Heart left ventricle (tissue), 13 donors: ENCODE measurements around the gene UBA5.

ENCODE experiments used
- CTCF ChIP-seq, 12 donors: fragments of 200-600 bp; sonication (generic) in 4 of 12; IDR thresholded peaks; one replicate each; pipeline versions ENCODE4 v1.5.0 to v1.8.0; 2018 to 2022; ENCODE audit warnings: antibody characterized with exemption in 12 of 12, mild to moderate bottlenecking in 5 of 12
- POLR2A ChIP-seq, 2 donors: fragments of 450-650 bp; IDR thresholded peaks; one replicate each; pipeline ENCODE4 v1.6.1; 2017; ENCODE audit warnings: antibody characterized with exemption in 2 of 2, mild to moderate bottlenecking in 2 of 2, moderate library complexity in 2 of 2
- donor health status: ischemic (EF 13 %, LVEDD 7.1; RV severe dilation, severe dysfunction).
- donor health status: DM: no; HTN: yes; CAD: no.
- donor health status: DM: no; HTN: no; CAD: no.
- donor health status: ischemic (EF 25% LVEDD 6.9; RV normal size, moderate dysfunction).
- donor health status: ischemic (EF 25% LVEDD 5.7; RV mildly dilated, moderate dysfunction).
- donor health status: ischemic (EF 35%, LVEDD 5.7; RV mildly dilated, moderate dysfunction).
- donor health status: nonischemic (EF 11% LVEDD 7.7; RV severe dilation, severe dysfunction).
- donor health status: DM: yes; HTN: yes; CAD: no.
- donor health status: PGD.
- donor health status: ischemic (EF 29% LVEDD 5.4; RV normal size, mild dysfunction).
- donor health status: nonischemic (EF 23%, LVEDD 6.1; RV moderate dilation, normal function).

DNA sequence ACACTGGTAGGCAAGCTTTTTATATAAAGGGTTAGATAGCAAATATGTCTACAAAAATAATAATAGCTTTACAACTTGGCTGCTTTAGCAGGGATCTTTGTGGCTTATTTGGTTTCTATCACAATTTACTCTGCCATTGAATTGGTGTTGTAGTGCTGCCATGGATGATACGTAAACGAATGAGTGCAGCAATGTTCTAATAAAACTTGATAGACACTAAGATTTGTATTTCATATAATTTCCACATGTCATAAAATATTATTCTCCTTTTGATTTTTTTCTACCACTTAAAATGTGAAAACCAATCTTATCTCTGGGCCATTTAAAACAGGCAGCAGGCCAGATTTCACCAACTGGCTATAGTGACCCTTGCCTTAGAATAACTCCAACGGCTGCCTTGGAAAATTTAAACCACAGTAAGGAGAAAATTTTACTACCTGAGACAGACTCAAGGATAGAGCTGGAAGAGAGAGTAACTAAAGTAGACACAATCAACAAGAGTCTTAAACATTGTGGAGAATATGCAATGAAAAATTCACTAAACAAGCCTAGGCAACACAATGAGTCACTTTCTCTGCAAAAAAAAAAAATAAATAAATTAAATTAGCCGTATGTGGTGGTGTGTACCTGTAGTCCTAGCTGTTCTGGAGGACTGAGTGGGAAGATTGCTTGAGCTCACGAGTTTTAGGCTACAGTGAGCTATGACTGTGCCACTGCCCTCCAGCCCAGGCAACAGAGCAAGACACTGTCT lies 54.0 kb downstream of the UBA5 start:
- TF ChIP-seq CTCF (IDR thresholded peaks at IDR 0.05) (no peak), POLR2A (IDR thresholded peaks at IDR 0.05) (no peak)
